IPS-20b (cell line): ENCODE results near the gene LMO2.
A peak's percentile ranks its signal among the peaks of the same experiment; 100 is the strongest.
"Not testable (repeated sequence)": the region's sequence is repeated elsewhere in the genome, so short reads cannot be mapped to it uniquely, and the experiment has no call there.

Experiments used
- H3K27ac ChIP-seq: one replicate; pipeline ENCODE4 v1.5.1; 2013; ENCODE audit warnings: low read length
- H3K27me3 ChIP-seq: 2 replicates; pipeline ENCODE4 v1.6.1; 2013; ENCODE audit warnings: mild to moderate bottlenecking, low read length, inconsistent platforms; ENCODE audit not compliant: insufficient read depth
- H3K36me3 ChIP-seq: 2 replicates; pipeline ENCODE4 v1.6.1; 2013; ENCODE audit warnings: low read depth, mild to moderate bottlenecking, inconsistent platforms, low read length, moderate library complexity; ENCODE audit not compliant: insufficient read depth
- H3K4me1 ChIP-seq: 2 replicates; pipeline ENCODE4 v1.6.1; 2013; ENCODE audit warnings: mild to moderate bottlenecking, control low read depth, inconsistent platforms, low read length, moderate library complexity; ENCODE audit not compliant: insufficient read depth
- H3K4me3 ChIP-seq: 2 replicates; pipeline ENCODE4 v1.5.1; 2013; ENCODE audit warnings: mild to moderate bottlenecking, low read length, inconsistent platforms
- H3K9ac ChIP-seq: 2 replicates; pipeline ENCODE4 v1.6.1; 2013; ENCODE audit warnings: low read depth, mild to moderate bottlenecking, inconsistent platforms, low read length, moderate library complexity
- H3K9me3 ChIP-seq: 2 replicates; pipeline ENCODE4 v1.6.1; 2013; ENCODE audit warnings: mild to moderate bottlenecking, low read depth, low read length, inconsistent platforms; ENCODE audit not compliant: insufficient read depth

The LMO2 gene

DNA sequence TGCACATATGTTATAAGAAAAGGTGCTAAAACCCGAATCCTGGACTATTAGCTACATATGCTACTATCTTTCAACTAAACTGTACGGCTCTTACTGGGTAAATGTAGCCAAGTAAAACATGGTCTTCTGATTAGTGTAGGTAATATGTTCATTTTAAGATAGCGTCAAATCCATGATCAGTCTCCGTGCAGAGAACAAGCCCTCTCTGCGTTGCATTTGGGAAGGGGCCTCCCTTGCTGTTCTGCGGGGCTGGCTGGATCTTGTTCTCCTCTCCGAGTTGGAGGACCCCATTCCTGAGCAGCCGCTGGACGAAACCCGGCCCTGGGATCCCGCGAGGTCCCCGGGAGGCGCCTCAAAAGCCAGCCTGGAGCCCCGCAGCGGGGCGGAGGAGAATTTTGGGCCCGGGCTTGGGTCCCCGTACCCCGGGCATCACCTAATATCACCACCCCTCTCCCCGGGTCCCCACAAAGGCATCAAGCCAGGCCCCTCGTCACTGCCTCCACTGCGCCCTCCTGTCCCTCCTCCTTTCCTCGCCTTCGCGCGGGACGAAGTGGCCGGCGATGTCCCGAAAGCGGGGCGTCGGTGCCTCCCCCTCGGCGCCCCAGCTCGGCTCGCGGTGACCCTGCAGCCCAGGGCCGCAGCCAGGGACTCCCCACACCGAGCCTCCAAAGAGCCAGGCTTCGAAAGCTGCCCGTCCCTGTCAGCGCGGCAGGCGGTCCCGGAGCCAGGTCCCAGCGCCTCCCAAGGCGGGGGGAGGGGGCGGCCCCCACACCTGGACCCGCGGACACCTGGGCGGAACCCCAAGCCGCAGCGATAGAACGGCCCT, 63.1 kb downstream of the LMO2 start:
- Histone ChIP-seq H3K4me3 (peak overlapping the region; percentile 73), H3K36me3 (no peaks in the 10 kb centered on the region), H3K27ac (no peak overlapping the region), H3K9me3 (no peaks in the 10 kb centered on the region), H3K27me3 (peaks cover 40% of the 10 kb centered on the region), H3K9ac (no peak overlapping the region; the same call in 1 of the 2 replicates), H3K4me1 (no peaks in the 10 kb centered on the region)

DNA sequence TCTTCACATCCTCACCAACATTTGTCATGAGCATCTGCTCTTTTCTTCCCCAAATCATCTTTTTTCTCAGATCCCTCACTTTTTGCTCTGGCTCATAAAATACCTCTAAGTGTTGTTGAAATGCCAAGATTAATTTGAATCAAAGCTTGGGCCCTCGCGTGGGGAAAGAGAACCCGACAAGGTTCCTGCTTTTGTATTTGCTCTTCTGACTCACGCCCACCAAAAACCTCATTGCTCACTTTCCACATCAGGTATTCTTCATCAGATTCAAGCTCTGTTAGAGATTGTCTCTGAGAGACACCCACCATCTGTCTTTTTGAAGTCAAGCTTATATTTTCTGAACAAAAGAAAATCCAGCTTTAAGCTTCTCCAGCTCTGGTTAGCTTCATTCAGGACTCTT, 64.7 kb downstream of the LMO2 start:
- no peak overlapping the region for H3K4me3 ChIP-seq
- no peaks in the 10 kb centered on the region for H3K4me1 ChIP-seq
- no peaks in the 10 kb centered on the region for H3K36me3 ChIP-seq
- H3K27ac ChIP-seq = no peak overlapping the region
- peaks cover 41% of the 10 kb centered on the region for H3K27me3 ChIP-seq
- no peak overlapping the region for H3K9ac ChIP-seq
- no peaks in the 10 kb centered on the region for H3K9me3 ChIP-seq

DNA sequence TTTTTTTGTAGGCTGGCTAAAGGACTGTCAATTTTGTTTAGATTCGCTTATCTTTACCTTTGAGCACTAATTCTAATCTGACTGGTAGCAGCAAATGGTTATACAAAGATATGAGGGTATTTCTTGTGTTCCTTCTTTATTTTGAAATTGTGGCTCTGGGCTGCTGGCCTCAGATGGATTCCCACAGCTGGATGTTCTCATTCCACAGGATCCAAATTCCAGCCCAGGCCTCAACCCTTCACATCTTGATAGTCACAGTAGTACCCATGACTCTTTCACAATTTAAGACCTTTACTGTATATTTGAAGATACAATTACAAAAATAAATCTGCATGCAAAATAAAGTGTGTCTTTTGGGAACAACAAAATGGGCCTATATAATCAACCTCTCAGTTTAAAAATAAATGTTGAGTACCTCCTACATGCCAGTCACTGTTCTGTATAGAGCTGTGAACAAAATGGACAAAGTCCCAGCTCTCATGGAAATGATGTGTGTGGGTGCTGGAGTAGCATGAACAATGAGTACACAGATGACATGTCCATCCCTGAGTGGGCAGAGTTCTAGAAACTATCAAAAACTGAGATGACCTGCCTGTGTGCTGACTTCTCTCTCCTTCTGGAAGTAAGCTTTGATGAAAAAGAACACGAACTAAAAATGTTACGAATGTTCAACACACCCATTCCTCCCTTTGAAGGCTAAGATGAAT, 65.9 kb downstream of the LMO2 start:
- no peak overlapping the region for H3K27ac ChIP-seq
- H3K9ac ChIP-seq = no peak overlapping the region
- peaks cover 47% of the 10 kb centered on the region for H3K27me3 ChIP-seq
- no peak overlapping the region for H3K4me3 ChIP-seq
- H3K36me3 ChIP-seq = no peaks in the 10 kb centered on the region
- no peaks in the 10 kb centered on the region for H3K9me3 ChIP-seq
- no peaks in the 10 kb centered on the region for H3K4me1 ChIP-seq

DNA sequence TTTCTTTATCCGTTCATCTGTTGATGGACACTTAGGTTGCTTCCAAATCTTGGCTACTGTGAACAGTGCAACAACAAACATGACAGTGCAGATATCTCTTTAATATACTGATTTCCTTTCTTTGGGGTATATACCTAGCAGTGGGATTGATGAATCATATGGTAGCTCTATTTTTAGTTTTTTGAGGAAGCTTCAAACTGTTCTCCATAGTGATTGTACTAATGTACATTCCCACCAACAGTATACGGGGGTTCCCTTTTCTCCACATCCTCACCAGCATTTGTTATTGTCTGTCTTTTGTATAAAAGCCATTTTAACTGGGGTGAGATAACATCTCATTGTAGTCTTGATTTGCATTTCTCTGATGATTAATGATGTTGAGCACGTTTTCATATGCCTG, 68.9 kb downstream of the LMO2 start:
- H3K9ac ChIP-seq, H3K36me3 ChIP-seq, H3K4me1 ChIP-seq, H3K4me3 ChIP-seq, H3K27ac ChIP-seq, H3K9me3 ChIP-seq: not testable (repeated sequence)
- peaks cover 39% of the 10 kb centered on the region for H3K27me3 ChIP-seq

DNA sequence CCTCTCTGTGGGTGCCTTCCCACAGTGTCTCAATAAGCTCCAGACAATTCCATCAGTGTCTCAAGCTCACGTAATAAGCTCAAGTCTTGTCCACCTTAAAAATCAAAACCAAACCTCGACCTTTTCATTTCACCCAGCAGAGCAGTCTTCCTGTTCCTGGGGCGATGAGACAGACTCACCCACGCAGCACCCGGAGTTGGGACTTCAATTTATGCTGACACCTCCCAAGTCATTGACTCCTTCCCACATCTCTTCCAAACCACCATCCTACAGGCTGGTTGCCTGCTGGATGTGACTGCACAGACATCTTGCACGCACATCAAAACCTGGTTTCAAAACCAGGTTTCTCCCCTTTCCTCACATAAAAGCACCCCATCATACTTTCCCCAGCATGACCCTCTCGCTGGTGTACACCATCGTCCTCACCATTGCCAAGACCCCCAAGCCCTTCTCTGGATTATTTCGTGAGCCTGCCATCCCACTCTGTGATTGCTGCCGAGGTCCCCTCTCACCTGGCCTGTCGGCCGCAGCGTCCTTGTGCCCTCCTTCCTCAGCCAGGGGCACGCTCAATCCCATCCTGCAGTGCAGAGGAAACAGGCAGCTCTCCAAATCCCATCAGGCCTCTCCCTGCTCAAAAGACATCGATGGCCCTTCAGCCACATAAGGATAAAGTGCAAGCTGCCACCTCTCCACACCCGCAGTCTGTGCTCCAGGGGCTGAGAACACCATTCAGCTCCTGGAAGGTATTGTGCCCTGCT, 72.4 kb downstream of the LMO2 start:
- Histone ChIP-seq H3K9me3 (no peaks in the 10 kb centered on the region), H3K4me1 (0 out of 2 replicates have a peak, but pooled peaks cover 3% of the 10 kb centered on the region), H3K9ac (no peak overlapping the region), H3K27me3 (peaks cover 18% of the 10 kb centered on the region; the same call in 1 of the 2 replicates), H3K27ac (no peak overlapping the region), H3K36me3 (no peaks in the 10 kb centered on the region), H3K4me3 (no peak overlapping the region)
